Measurements from ENCODE around the gene PWWP2A.
"Not testable (repeated sequence)": the region's sequence is repeated elsewhere in the genome, so short reads cannot be mapped to it uniquely, and the experiment has no call there.

The PWWP2A gene

DNA sequence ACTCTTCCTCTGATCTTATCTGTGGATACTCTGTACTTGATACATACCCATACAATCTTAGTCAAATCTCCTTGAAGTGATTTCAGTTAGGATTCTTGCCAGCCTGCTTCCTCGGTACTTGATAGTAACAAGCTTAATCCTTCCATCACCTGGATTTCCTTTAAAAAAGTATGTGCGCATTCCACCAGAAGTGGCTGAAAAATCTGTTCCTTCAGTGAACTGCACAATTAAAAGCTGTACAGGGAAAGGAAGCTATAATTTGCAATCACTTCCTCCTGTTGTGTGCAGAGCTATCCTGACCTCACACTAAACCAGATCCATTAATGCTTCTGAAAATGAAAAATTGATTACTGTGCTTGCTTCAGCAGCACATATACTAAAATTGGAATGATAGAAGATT, 47.3 kb downstream of the PWWP2A start:
- no peak for DNase-seq (ENCODE audit: low read depth)
- TF ChIP-seq, protein P1, sequence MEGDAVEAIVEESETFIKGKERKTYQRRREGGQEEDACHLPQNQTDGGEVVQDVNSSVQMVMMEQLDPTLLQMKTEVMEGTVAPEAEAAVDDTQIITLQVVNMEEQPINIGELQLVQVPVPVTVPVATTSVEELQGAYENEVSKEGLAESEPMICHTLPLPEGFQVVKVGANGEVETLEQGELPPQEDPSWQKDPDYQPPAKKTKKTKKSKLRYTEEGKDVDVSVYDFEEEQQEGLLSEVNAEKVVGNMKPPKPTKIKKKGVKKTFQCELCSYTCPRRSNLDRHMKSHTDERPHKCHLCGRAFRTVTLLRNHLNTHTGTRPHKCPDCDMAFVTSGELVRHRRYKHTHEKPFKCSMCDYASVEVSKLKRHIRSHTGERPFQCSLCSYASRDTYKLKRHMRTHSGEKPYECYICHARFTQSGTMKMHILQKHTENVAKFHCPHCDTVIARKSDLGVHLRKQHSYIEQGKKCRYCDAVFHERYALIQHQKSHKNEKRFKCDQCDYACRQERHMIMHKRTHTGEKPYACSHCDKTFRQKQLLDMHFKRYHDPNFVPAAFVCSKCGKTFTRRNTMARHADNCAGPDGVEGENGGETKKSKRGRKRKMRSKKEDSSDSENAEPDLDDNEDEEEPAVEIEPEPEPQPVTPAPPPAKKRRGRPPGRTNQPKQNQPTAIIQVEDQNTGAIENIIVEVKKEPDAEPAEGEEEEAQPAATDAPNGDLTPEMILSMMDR (conservative IDR thresholded peaks at IDR 0.05; ENCODE audit: low read length), result no peak
- H3K4me3 ChIP-seq (ENCODE audit: low read length), result no peak overlapping the region

DNA sequence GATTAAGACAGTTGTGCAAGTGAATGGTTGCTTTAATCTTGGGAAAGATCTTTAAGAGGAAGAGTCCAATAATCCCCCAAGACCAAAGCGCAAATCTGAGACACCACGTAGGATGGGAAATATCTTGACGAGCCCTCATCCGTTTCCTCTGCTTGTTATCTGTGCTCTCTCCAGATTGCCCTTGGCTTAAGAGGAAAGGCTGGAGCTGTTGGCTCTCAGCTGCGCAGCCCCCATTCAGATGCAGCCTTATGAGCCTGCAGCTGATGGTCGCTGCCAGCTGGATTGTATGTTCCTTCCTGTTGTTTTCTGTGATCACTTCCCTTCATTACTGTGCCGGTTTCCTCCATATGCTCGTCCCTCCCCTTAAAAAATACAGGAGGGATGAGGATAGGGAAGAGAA, 47.7 kb downstream of the PWWP2A start:
- TF ChIP-seq, protein P1 (conservative IDR thresholded peaks at IDR 0.05; ENCODE audit: low read length), result no peak
- no peak overlapping the region for H3K4me3 ChIP-seq (ENCODE audit: low read length)
- no peak for DNase-seq (ENCODE audit: low read depth)

DNA sequence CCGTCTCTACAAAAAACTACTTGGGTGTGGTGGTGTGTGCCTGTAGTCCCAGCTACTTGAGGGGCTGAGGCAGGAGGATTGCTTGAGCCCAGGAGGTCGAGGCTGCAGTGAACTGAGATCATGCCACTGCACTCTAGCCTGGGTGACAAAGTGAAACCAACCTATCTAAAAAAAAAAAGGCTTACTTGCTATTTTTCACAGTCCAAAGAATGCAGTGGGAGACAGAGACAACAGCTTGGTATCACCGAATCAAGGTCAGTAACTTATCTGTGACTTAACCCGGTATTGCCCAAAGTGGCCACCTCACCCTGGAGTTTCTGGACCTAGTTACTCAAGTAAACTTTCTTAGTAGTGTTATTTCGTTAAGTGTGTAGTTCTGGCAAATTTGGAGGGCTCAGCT, 50.1 kb downstream of the PWWP2A start:
- not testable (repeated sequence) for DNase-seq (ENCODE audit: low read depth); H3K4me3 ChIP-seq (ENCODE audit: low read length)

DNA sequence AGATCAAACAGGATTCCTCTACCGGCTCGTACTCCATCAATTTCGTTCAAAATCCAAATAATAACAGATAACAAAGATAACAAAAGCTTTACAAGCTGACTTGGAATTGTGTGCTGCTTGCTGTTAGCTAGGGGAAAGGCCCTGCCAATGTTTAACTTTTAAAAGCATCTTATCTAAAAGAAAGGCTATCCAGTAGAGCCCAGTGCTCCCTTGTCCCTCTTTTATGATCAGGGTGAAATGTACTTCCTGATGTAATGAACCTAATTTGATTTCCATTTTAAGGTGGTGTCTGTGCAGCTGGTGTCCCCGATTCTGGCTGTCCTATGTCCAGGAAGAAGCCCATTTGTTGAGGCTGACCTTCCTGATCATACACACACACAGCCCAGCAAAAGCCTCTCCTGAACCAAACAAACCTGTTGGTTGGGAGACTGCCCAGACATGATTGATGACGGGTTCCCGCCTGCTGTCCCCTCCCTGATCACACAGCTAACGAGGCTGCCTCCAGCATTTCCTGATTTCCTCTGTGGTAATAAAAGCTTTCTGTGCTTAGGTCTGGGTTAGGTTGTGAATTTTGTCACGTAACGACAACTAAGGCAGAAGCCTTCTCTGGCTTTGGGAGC, 54.1 kb downstream of the PWWP2A start:
- no peak for DNase-seq (ENCODE audit: low read depth)
- no peak overlapping the region for H3K4me3 ChIP-seq (ENCODE audit: low read length)
- TF ChIP-seq, protein P1 (conservative IDR thresholded peaks at IDR 0.05; ENCODE audit: low read length), result no peak

DNA sequence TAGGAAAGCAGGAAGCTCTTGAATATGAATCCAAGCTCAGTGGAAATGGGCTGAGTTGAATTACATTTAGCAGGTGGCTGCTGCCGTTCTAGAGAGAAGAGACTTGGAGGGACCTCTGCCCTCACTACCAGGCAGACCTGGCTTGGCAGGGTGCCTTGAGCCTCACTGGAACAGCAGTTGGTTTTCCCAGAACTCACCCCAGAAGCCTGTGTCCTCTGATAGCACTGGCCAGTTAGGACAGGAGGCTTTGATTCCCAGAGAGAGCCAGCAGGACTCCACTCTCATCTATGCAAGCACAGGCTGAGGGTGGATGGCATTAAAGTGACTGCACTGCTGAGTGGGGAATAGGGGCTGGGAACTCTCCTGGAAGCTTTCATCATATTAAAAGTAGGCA, 54.8 kb downstream of the PWWP2A start:
- TF ChIP-seq, protein P1 (conservative IDR thresholded peaks at IDR 0.05; ENCODE audit: low read length), result no peak
- DNase-seq (ENCODE audit: low read depth), result no peak
- H3K4me3 ChIP-seq (ENCODE audit: low read length), result no peak overlapping the region

DNA sequence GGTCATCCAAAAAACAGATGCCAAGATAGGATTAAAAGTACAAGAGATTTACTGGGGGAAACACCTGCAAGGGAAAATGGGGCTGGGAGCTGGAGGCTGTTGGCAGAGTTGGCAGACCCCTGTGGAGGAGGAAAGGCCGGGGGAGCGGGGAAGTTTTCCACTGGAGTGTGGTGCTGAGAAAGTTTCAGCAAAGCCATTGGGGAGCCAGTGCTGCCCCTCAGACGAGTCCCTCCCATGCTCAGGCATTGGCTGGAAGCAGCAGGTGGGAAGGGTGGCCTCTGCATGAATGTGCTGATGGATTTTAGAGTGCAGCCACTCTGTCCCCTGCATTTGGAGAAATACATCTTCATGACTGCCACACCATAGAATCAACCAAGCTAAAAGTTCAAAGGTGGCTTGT, 57.5 kb downstream of the PWWP2A start:
- no peak for DNase-seq (ENCODE audit: low read depth)
- TF ChIP-seq, protein P1 (conservative IDR thresholded peaks at IDR 0.05; ENCODE audit: low read length), result no peak
- no peak overlapping the region for H3K4me3 ChIP-seq (ENCODE audit: low read length)

DNA sequence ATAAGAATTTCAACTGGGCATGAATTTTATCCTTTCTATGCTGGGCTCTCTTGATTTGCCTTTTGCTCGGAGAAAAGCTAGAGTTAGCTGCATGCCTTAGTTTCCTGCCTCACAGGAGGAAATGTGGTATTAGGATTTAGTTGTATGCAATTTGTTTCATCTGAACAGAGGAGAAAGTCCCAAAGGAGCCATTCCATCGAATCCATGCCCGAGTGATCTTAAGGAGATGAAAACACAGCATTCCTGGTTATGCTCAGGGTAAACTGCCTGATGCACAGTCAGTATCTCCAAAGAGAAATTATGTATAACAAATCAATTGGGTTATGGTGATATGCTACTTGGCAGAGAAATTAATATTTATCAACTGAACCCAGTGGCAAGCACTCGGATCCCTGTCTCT, 59.2 kb downstream of the PWWP2A start:
- no peak for DNase-seq (ENCODE audit: low read depth)
- no peak overlapping the region for H3K4me3 ChIP-seq (ENCODE audit: low read length)
- TF ChIP-seq, protein P1 (conservative IDR thresholded peaks at IDR 0.05; ENCODE audit: low read length), result no peak

DNA sequence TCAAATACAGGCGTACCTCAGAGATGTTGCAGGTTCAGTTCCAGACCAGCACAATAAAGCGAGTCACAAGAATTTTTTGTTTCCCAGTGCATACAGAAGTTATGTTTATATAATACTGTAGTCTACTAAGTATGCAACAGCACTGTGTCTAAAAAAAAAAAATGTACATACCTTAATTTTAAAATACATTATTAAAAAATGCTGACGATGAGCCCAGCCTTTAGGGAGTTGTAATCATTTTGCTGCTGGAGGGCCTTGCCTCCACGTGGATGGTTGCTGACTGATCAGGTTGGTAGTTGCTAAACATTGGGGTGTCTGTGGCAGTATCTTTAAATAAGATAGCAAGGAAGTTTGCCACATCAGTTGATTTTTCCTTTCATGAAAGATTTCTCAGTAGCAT, 62.0 kb downstream of the PWWP2A start:
- TF ChIP-seq, protein P1 (conservative IDR thresholded peaks at IDR 0.05; ENCODE audit: low read length), result no peak
- no peak for DNase-seq (ENCODE audit: low read depth)
- no peak overlapping the region for H3K4me3 ChIP-seq (ENCODE audit: low read length)

Measured in AG10803 (cell line).